ENCODE results near the gene SLC25A42.

The SLC25A42 gene

GRCh38 chr19:19059018-19059836, 4.6 kb upstream of the SLC25A42 start:
- no peaks in the 10 kb centered on the region for H3K9me2 ChIP-seq (replicated peaks; ENCODE audit: insufficient read depth, low read length)
- H3K4me3 ChIP-seq (ENCODE audit: low read length), result no peak overlapping the region
- no peaks in the 10 kb centered on the region for H3K9me3 ChIP-seq (replicated peaks; ENCODE audit: insufficient read depth, low read length)
- no peak overlapping the region for H3K9ac ChIP-seq (ENCODE audit: low read length)
- no peak overlapping the region for H3K27ac ChIP-seq (ENCODE audit: low read length)
- H3K4me2 ChIP-seq (ENCODE audit: low read depth, low read length), result no peak overlapping the region
- no peak for DNase-seq
- peaks cover 12% of the 10 kb centered on the region; the same call in 1 of the 2 replicates for H3F3A ChIP-seq (ENCODE audit: insufficient read depth, low read length)
- TF ChIP-seq EZH2phosphoT487 (IDR thresholded peaks at IDR 0.05; ENCODE audit: low read length) (no peak), CTCF (IDR thresholded peaks at IDR 0.05; ENCODE audit: low read length) (no peak), EZH2 (optimal IDR thresholded peaks at IDR 0.05; ENCODE audit: low read depth, low read length) (no peak)
- H3K4me1 ChIP-seq (ENCODE audit: low read length), result no peaks in the 10 kb centered on the region
- no peaks in the 10 kb centered on the region for H4K20me1 ChIP-seq (ENCODE audit: insufficient read depth, low read length)
- peaks cover 3% of the 10 kb centered on the region for H3K79me2 ChIP-seq (ENCODE audit: low read length)
- H3K36me3 ChIP-seq (replicated peaks; ENCODE audit: insufficient read depth, low read length), result 0 out of 2 replicates have a peak, but pooled peaks cover 4% of the 10 kb centered on the region
- no peaks in the 10 kb centered on the region for H3K27me3 ChIP-seq (replicated peaks; ENCODE audit: insufficient read depth, low read length)
- no peak overlapping the region for H2AFZ ChIP-seq (ENCODE audit: low read length)

GRCh38 chr19:19059837-19060611, 3.8 kb upstream of the SLC25A42 start:
- TF ChIP-seq EZH2phosphoT487 (IDR thresholded peaks at IDR 0.05; ENCODE audit: low read length), result no peak
- TF ChIP-seq CTCF (IDR thresholded peaks at IDR 0.05; ENCODE audit: low read length), result no peak
- no peak for TF ChIP-seq EZH2 (optimal IDR thresholded peaks at IDR 0.05; ENCODE audit: low read depth, low read length)
- Histone ChIP-seq H3K9me2 (replicated peaks; ENCODE audit: insufficient read depth, low read length) (no peaks in the 10 kb centered on the region), H3K36me3 (replicated peaks; ENCODE audit: insufficient read depth, low read length) (0 out of 2 replicates have a peak, but pooled peaks cover 4% of the 10 kb centered on the region), H3K9ac (ENCODE audit: low read length) (no peak overlapping the region), H3K79me2 (ENCODE audit: low read length) (peaks cover 11% of the 10 kb centered on the region), H2AFZ (ENCODE audit: low read length) (no peak overlapping the region), H3K4me1 (ENCODE audit: low read length) (no peaks in the 10 kb centered on the region), H3K27me3 (replicated peaks; ENCODE audit: insufficient read depth, low read length) (no peaks in the 10 kb centered on the region), H4K20me1 (ENCODE audit: insufficient read depth, low read length) (no peaks in the 10 kb centered on the region), H3K27ac (ENCODE audit: low read length) (no peak overlapping the region), H3F3A (ENCODE audit: insufficient read depth, low read length) (peaks cover 19% of the 10 kb centered on the region), H3K9me3 (replicated peaks; ENCODE audit: insufficient read depth, low read length) (no peaks in the 10 kb centered on the region), H3K4me3 (ENCODE audit: low read length) (no peak overlapping the region), H3K4me2 (ENCODE audit: low read depth, low read length) (no peak overlapping the region)
- no peak for DNase-seq

GRCh38 chr19:19061506-19061905, 2.3 kb upstream of the SLC25A42 start:
- H4K20me1 ChIP-seq (ENCODE audit: insufficient read depth, low read length), result no peaks in the 10 kb centered on the region
- no peaks in the 10 kb centered on the region for H3K27me3 ChIP-seq (replicated peaks; ENCODE audit: insufficient read depth, low read length)
- H3K36me3 ChIP-seq (replicated peaks; ENCODE audit: insufficient read depth, low read length), result 0 out of 2 replicates have a peak, but pooled peaks cover 4% of the 10 kb centered on the region
- TF ChIP-seq CTCF (IDR thresholded peaks at IDR 0.05; ENCODE audit: low read length) (no peak), EZH2phosphoT487 (IDR thresholded peaks at IDR 0.05; ENCODE audit: low read length) (no peak), EZH2 (optimal IDR thresholded peaks at IDR 0.05; ENCODE audit: low read depth, low read length) (no peak)
- no peak overlapping the region for H3K4me2 ChIP-seq (ENCODE audit: low read depth, low read length)
- H3K79me2 ChIP-seq (ENCODE audit: low read length), result peaks cover 23% of the 10 kb centered on the region
- DNase-seq, result no peak
- no peaks in the 10 kb centered on the region for H3K9me2 ChIP-seq (replicated peaks; ENCODE audit: insufficient read depth, low read length)
- H3F3A ChIP-seq (ENCODE audit: insufficient read depth, low read length), result peaks cover 33% of the 10 kb centered on the region
- H2AFZ ChIP-seq (ENCODE audit: low read length), result no peak overlapping the region
- no peak overlapping the region for H3K27ac ChIP-seq (ENCODE audit: low read length)
- no peak overlapping the region for H3K9ac ChIP-seq (ENCODE audit: low read length)
- H3K4me1 ChIP-seq (ENCODE audit: low read length), result peaks cover 3% of the 10 kb centered on the region; the same call in 1 of the 2 replicates
- H3K4me3 ChIP-seq (ENCODE audit: low read length), result no peak overlapping the region
- no peaks in the 10 kb centered on the region for H3K9me3 ChIP-seq (replicated peaks; ENCODE audit: insufficient read depth, low read length)
